Panc1 (cell line): Measurements from ENCODE around the gene SFI1.

Source experiments
- POLR2AphosphoS5 ChIP-seq: IDR thresholded peaks from 2 replicates; pipeline ENCODE4 v1.6.1; 2012; ENCODE audit warnings: mild to moderate bottlenecking, low read depth, low read length, moderate library complexity
- REST ChIP-seq, 2 experiments: IDR thresholded peaks; 2 replicates each; pipeline ENCODE4 v1.6.1; 2011 to 2012; ENCODE audit warnings: low read depth in 2 of 2, control low read depth in 1 of 2, low read length in 1 of 2, mild to moderate bottlenecking in 1 of 2, moderate library complexity in 1 of 2; ENCODE audit not compliant: insufficient read depth in 1 of 2
- SIN3A ChIP-seq: IDR thresholded peaks from 2 replicates; pipeline ENCODE4 v1.6.1; 2012; ENCODE audit warnings: low read depth, mild to moderate bottlenecking, low read length, moderate library complexity, borderline replicate concordance; ENCODE audit not compliant: insufficient read depth
- TF ChIP-seq, protein P1 (sequence below): fragments of 450-650 bp; IDR thresholded peaks from 2 replicates; pipeline ENCODE4 v1.5.1; 2017; ENCODE audit warnings: mild to moderate bottlenecking

- TF ChIP-seq POLR2AphosphoS5 (no peak), REST (IDR thresholded peaks at IDR 0.05; ENCODE audit: insufficient read depth in 1 of 2, low read depth in 2 of 2, low read length in 1 of 2) (no peak), SIN3A (no peak)
- TF ChIP-seq, protein P1, sequence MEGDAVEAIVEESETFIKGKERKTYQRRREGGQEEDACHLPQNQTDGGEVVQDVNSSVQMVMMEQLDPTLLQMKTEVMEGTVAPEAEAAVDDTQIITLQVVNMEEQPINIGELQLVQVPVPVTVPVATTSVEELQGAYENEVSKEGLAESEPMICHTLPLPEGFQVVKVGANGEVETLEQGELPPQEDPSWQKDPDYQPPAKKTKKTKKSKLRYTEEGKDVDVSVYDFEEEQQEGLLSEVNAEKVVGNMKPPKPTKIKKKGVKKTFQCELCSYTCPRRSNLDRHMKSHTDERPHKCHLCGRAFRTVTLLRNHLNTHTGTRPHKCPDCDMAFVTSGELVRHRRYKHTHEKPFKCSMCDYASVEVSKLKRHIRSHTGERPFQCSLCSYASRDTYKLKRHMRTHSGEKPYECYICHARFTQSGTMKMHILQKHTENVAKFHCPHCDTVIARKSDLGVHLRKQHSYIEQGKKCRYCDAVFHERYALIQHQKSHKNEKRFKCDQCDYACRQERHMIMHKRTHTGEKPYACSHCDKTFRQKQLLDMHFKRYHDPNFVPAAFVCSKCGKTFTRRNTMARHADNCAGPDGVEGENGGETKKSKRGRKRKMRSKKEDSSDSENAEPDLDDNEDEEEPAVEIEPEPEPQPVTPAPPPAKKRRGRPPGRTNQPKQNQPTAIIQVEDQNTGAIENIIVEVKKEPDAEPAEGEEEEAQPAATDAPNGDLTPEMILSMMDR, result no peak
These were observed 81.4 kb downstream of the SFI1 start for GRCh38 chr22:31577711-31578110.
